K562 (cell line): Measurements from ENCODE around the gene ASMTL. TPM values are rescaled to one million over a fixed set of nuclear protein-coding genes. Genes with fewer than 3 reads are reported as not detected.

Experiments
- ATAC-seq: fragments of 200-7000 bp; cut with Tn5 transposase; 3 replicates; pipeline ENCODE4 v1.9.1; 2020; ENCODE audit warnings: moderate library complexity
- BruUV-seq: library from RNA; stranded (reverse); fragments of 400-500 nt; replicated peaks from 2 replicates; lab custom pipeline; 2021; lab: Mats Ljungman, UMichigan
- CTCF ChIA-PET: fragments of 300-600 bp; formaldehyde crosslinking; extraction: SDS; loops from one replicate; lab custom pipeline; 2021; ENCODE audit warnings: low intra/inter-chr PET ratio; lab: Yijun Ruan, JAX
- POLR2A ChIA-PET: fragments of 300-600, 350-650 bp; sonication (Branson Sonifier 250); formaldehyde crosslinking; extraction: SDS; loops from one replicate; lab custom pipeline; 2021; ENCODE audit warnings: antibody characterized with exemption, inconsistent platforms; lab: Yijun Ruan, JAX
- DNase-seq, 4 experiments: peaks; one replicate each; pipeline versions ENCODE4 v3.0.0 to v3.0.0-alpha.2; 2011 to 2018; ENCODE audit warnings: low spot score in 3 of 4, mixed read lengths in 3 of 4; ENCODE audit errors: extremely low read depth in 1 of 4
- FAIRE-seq: peaks from 2 replicates; lab custom pipeline; 2011; peaks lifted over from hg19 to GRCh38; lab: Jason Lieb, UNC
- H2AFZ ChIP-seq: 2 replicates; pipeline ENCODE4 v1.6.0; 2011; ENCODE audit warnings: low read depth, low read length, control low read depth, inconsistent platforms
- H3K27ac ChIP-seq: fragments of 200-600 bp; 3 replicates; pipeline ENCODE4 v1.8.0; 2011; ENCODE audit warnings: low read depth, mild to moderate bottlenecking, control low read depth, inconsistent platforms, low read length, moderate library complexity, mixed read lengths; ENCODE audit errors: extremely low read depth
- H3K27me3 ChIP-seq, 2 experiments: fragments of 300-600 bp in 1 of 2; 2 replicates in 1 of 2; 3 replicates in 1 of 2; pipeline versions ENCODE4 v1.6.0 to v1.8.0; 2011; ENCODE audit warnings: inconsistent platforms in 2 of 2, low read length in 2 of 2, mild to moderate bottlenecking in 1 of 2, mixed read lengths in 1 of 2, moderate library complexity in 1 of 2; ENCODE audit not compliant: control insufficient read depth in 2 of 2, insufficient read depth in 2 of 2
- H3K36me3 ChIP-seq: fragments of 300-600 bp; 3 replicates; pipeline ENCODE4 v1.8.0; 2011; ENCODE audit warnings: mild to moderate bottlenecking, low read length, inconsistent platforms; ENCODE audit not compliant: control insufficient read depth, insufficient read depth
- H3K4me1 ChIP-seq, 2 experiments: fragments of 200-600 bp in 1 of 2; replicated peaks in 1 of 2; 2 replicates in 1 of 2; 3 replicates in 1 of 2; pipeline versions ENCODE4 v1.5.1 to v1.8.0; 2011; ENCODE audit warnings: inconsistent platforms in 2 of 2, low read length in 2 of 2, mild to moderate bottlenecking in 1 of 2, mixed read lengths in 1 of 2, moderate library complexity in 1 of 2; ENCODE audit not compliant: control insufficient read depth in 2 of 2, insufficient read depth in 2 of 2
- H3K4me2 ChIP-seq: 2 replicates; pipeline ENCODE4 v1.6.1; 2011; ENCODE audit warnings: low read length, control low read depth, inconsistent platforms, mixed read lengths; ENCODE audit not compliant: insufficient read depth
- H3K4me3 ChIP-seq: fragments of 200-600 bp; sonication (generic), shearing (Covaris generic); 2 replicates; pipeline ENCODE4 v1.5.1; 2016; ENCODE audit warnings: control low read depth, inconsistent platforms
- H3K79me2 ChIP-seq: fragments of 200-600 bp; 3 replicates; pipeline ENCODE4 v1.8.0; 2011; ENCODE audit warnings: low read length, inconsistent platforms; ENCODE audit not compliant: control insufficient read depth, insufficient read depth
- H3K9ac ChIP-seq, 2 experiments: 2 replicates each; pipeline versions ENCODE4 v1.6.0 to v1.6.1; 2011; ENCODE audit warnings: low read depth in 2 of 2, low read length in 2 of 2, control low read depth in 1 of 2, inconsistent platforms in 1 of 2, mild to moderate bottlenecking in 1 of 2, mixed read lengths in 1 of 2; ENCODE audit not compliant: insufficient read depth in 1 of 2
- H3K9me1 ChIP-seq: one replicate; pipeline ENCODE4 v1.6.0; 2011; ENCODE audit warnings: inconsistent platforms, mild to moderate bottlenecking, low read length, moderate library complexity; ENCODE audit not compliant: control insufficient read depth, insufficient read depth
- H3K9me3 ChIP-seq: replicated peaks from 2 replicates; pipeline ENCODE4 v1.5.1; 2011; ENCODE audit warnings: low read depth, low read length, inconsistent platforms; ENCODE audit not compliant: control insufficient read depth, insufficient read depth
- H4K20me1 ChIP-seq: replicated peaks from 2 replicates; pipeline ENCODE4 v1.6.1; 2011; ENCODE audit warnings: low read length, inconsistent platforms, mixed read lengths; ENCODE audit not compliant: control insufficient read depth, insufficient read depth
- ZNF436 ChIP-seq: fragments of 250-450, 450-650 bp; sonication (Bioruptor Pico); formaldehyde crosslinking; IDR thresholded peaks from 2 replicates; pipeline ENCODE4 v1.7.0; 2020; ENCODE audit warnings: mild to moderate bottlenecking
- WGBS: fragments of 100-300 bp; shearing (Covaris generic); methylation state at CpG from one replicate; pipeline ENCODE4 v1.1.6; 2016; ENCODE audit warnings: low coverage, mixed read lengths; ENCODE audit not compliant: insufficient coverage; ENCODE audit errors: missing lambda C conversion rate; 5-methylcytosine and 5-hydroxymethylcytosine counted together
- in situ Hi-C: fragments of 300-500 bp; cut with MboI; formaldehyde crosslinking; loops from 4 replicates; pipeline ENCODE4 v1.15.0; 2018; ENCODE audit warnings: inconsistent platforms, mixed read lengths
- intact Hi-C: fragments of 100-400 bp; cut with micrococcal nuclease; formaldehyde crosslinking; loops from 2 replicates; pipeline ENCODE4 v1.14.2; 2022
- polyA plus RNA-seq, 8 experiments: library from polyadenylated mRNA; depleted of rRNA in 4 of 8; stranded (reverse) in 5 of 8; unstranded in 3 of 8; fragments of >200 nt; fragmentation: Nextera tagmentation in 2 of 8; fragmentation: Illumina TruSeq in 1 of 8; extraction: Ambion mirVana in 2 of 8; extraction: Trizol in 1 of 8; gene quantifications; 2 replicates each; pipeline versions ENCODE4 v1.2.1 to v1.2.3, GENCODE V29; 2011 to 2014; ENCODE audit warnings: inconsistent platforms in 1 of 8, missing spikeins in 1 of 8
- total RNA-seq, 7 experiments: library from RNA; depleted of rRNA in 6 of 7; stranded (reverse); fragments of >200 nt in 6 of 7; fragmentation: Illumina TruSeq in 2 of 7; extraction: Trizol in 2 of 7; gene quantifications; 2 replicates each; pipeline versions ENCODE4 v1.2.1 to v1.2.3, GENCODE V29; 2011 to 2021; ENCODE audit warnings: low replicate concordance in 1 of 7
- TF ChIP-seq, protein P1 (sequence below): fragments of 150-350 bp; IDR thresholded peaks from 2 replicates; pipeline ENCODE4 v1.6.1; 2014; ENCODE audit warnings: low read depth, mild to moderate bottlenecking, low read length, borderline replicate concordance
- TF ChIP-seq, protein P2 (sequence below), 2 experiments: fragments of 250-450 bp in 1 of 2; fragments of 450-650 bp in 1 of 2; sonication (Bioruptor Pico) in 1 of 2; IDR thresholded peaks; 2 replicates each; pipeline versions ENCODE4 v1.6.1 to v1.8.0; 2016 to 2021; ENCODE audit warnings: mild to moderate bottlenecking in 2 of 2, moderate library complexity in 2 of 2, missing compliant biosample characterization in 1 of 2, missing genetic modification characterization in 1 of 2
- TF ChIP-seq, protein P3 (sequence below): sonication (generic); formaldehyde crosslinking; IDR thresholded peaks from 2 replicates; pipeline ENCODE4 v1.8.1; 2023; ENCODE audit warnings: mild to moderate bottlenecking, missing genetic modification reagents

The ASMTL gene
- total and polyA plus RNA-seq, 9 of the 15 experiments (the other 6 are each of a cell fraction or from before 2014, with no cell fraction given): 0.56 to 20.6 (median 7.6) TPM

DNA sequence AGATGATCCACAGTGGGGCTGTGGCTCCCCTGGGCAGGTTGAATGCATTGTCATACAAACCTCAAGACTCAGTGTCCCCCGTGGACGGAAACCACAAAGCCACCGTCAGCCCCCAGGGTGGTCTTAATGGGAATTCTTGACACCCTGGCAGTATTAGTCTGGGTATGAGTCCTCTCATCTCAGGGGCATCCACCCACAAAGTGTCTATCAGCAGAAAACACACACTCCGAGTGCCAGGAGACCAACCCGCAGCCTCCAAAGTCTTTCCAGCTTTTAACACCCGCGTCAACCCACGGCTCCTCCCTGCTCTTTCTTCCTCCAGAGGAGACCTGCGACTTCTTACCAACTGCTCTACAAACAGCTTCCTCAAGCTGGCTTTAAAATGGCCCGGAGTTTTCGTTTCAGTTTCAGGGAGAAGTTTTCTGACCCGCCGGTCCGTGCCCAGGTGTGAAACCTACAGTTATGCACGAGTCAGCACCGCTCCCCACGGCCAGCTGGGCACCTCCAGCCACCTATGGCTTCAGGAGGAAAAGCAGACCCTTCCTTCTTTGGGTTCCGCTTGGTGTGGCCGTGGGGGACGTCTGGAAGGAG, 14.4 kb upstream of the ASMTL start (continued):
- TF ChIP-seq, protein P1, sequence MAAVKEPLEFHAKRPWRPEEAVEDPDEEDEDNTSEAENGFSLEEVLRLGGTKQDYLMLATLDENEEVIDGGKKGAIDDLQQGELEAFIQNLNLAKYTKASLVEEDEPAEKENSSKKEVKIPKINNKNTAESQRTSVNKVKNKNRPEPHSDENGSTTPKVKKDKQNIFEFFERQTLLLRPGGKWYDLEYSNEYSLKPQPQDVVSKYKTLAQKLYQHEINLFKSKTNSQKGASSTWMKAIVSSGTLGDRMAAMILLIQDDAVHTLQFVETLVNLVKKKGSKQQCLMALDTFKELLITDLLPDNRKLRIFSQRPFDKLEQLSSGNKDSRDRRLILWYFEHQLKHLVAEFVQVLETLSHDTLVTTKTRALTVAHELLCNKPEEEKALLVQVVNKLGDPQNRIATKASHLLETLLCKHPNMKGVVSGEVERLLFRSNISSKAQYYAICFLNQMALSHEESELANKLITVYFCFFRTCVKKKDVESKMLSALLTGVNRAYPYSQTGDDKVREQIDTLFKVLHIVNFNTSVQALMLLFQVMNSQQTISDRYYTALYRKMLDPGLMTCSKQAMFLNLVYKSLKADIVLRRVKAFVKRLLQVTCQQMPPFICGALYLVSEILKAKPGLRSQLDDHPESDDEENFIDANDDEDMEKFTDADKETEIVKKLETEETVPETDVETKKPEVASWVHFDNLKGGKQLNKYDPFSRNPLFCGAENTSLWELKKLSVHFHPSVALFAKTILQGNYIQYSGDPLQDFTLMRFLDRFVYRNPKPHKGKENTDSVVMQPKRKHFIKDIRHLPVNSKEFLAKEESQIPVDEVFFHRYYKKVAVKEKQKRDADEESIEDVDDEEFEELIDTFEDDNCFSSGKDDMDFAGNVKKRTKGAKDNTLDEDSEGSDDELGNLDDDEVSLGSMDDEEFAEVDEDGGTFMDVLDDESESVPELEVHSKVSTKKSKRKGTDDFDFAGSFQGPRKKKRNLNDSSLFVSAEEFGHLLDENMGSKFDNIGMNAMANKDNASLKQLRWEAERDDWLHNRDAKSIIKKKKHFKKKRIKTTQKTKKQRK: no peak
- no peak for TF ChIP-seq ZNF436 (CRISPR knock-in tag)

DNA sequence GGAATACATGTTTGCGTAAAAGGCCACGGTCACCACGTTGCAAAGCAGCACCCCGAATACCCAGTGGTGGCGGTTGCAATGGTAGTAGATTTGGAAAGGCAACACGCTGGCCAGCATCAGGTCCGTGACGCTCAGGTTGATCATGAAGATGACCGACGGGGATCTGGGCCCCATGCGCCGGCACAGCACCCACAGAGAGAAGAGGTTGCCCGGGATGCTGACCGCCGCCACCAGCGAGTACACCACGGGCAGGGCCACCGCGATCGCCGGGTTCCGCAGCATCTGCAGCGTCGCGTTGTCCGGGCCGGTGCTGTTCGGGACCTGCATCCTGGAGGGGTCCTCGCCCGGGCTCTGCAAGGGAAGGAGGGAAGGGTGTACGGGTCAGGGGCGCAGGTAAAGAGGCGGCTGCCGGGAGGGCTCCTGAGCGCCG, 13.5 kb upstream of the ASMTL start:
- Histone ChIP-seq H2AFZ (no peak overlapping the region), H4K20me1 (no peaks in the 10 kb centered on the region), H3K36me3 (no peaks in the 10 kb centered on the region), H3K9ac (no peak overlapping the region), H3K4me1 (no peaks in the 10 kb centered on the region; a peak in 3 of 5 replicates), H3K4me2 (no peak overlapping the region), H3K79me2 (no peaks in the 10 kb centered on the region), H3K4me3 (no peak overlapping the region), H3K9me3 (no peaks in the 10 kb centered on the region), H3K27me3 (peaks cover 0 to 8% of the 10 kb centered on the region in 2 experiments; a peak in 2 of 5 replicates), H3K9me1 (no peaks in the 10 kb centered on the region), H3K27ac (no peak overlapping the region)
- FAIRE-seq: no peak
- TF ChIP-seq, protein P2, sequence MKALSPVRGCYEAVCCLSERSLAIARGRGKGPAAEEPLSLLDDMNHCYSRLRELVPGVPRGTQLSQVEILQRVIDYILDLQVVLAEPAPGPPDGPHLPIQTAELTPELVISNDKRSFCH (CRISPR knock-in tag; IDR thresholded peaks at IDR 0.05): no peak
- TF ChIP-seq, protein P2 (tag; IDR thresholded peaks at IDR 0.05): no peak
- TF ChIP-seq, protein P3, sequence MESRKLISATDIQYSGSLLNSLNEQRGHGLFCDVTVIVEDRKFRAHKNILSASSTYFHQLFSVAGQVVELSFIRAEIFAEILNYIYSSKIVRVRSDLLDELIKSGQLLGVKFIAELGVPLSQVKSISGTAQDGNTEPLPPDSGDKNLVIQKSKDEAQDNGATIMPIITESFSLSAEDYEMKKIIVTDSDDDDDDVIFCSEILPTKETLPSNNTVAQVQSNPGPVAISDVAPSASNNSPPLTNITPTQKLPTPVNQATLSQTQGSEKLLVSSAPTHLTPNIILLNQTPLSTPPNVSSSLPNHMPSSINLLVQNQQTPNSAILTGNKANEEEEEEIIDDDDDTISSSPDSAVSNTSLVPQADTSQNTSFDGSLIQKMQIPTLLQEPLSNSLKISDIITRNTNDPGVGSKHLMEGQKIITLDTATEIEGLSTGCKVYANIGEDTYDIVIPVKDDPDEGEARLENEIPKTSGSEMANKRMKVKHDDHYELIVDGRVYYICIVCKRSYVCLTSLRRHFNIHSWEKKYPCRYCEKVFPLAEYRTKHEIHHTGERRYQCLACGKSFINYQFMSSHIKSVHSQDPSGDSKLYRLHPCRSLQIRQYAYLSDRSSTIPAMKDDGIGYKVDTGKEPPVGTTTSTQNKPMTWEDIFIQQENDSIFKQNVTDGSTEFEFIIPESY (CRISPR knock-in tag): peak; percentile 47
- CTCF ChIA-PET: no interaction called here
- in situ Hi-C loops (loop anchor here (10.0 to 25.0 kb wide), 2 partner anchors 109 to 1146 kb away; no protein-coding TSS in a partner anchor), intact Hi-C loops (no loop called here)
- POLR2A ChIA-PET: no interaction called here
- no TSS peak for BruUV-seq
- WGBS: 48% methylated on average over 11 of the region's 36 CpGs
- DNase-seq: no peak
- no peak for ATAC-seq
